Tibial artery (tissue), 4 donors: ENCODE measurements around the gene RBL1.
"Not testable (repeated sequence)": the region's sequence is repeated elsewhere in the genome, so short reads cannot be mapped to it uniquely, and the experiment has no call there.

Source experiments
- DNase-seq, 2 donors: peaks; one replicate each; pipeline ENCODE4 v3.0.0-alpha.2; 2019
- H3K27ac ChIP-seq, 2 donors: fragments of 200-600 bp; sonication (generic) in 1 of 2; 1 replicate in 1 of 2; 2 replicates in 1 of 2; pipeline ENCODE4 v1.5.1; 2018 to 2019; ENCODE audit warnings: mild to moderate bottlenecking in 1 of 2
- H3K27me3 ChIP-seq, 2 donors: fragments of 200-600 bp; sonication (generic) in 1 of 2; one replicate each; pipeline versions ENCODE4 v1.5.1 to v1.6.0; 2016 to 2019
- H3K36me3 ChIP-seq, 3 donors: fragments of 200-600 bp; sonication (generic) in 2 of 3; one replicate each; pipeline ENCODE4 v1.5.1; 2016 to 2019; ENCODE audit warnings: mild to moderate bottlenecking in 2 of 3
- H3K4me1 ChIP-seq, 4 donors: fragments of 200-600 bp; sonication (generic) in 2 of 4; 1 replicate in 3 of 4; 2 replicates in 1 of 4; pipeline ENCODE4 v1.5.1; 2016 to 2019
- H3K4me3 ChIP-seq, 2 donors: fragments of 200-600 bp; sonication (generic) in 1 of 2; 1 replicate in 1 of 2; 2 replicates in 1 of 2; pipeline ENCODE4 v1.5.1; 2018 to 2019; ENCODE audit warnings: mild to moderate bottlenecking in 2 of 2
- H3K9me3 ChIP-seq, 3 donors: fragments of 200-600 bp; sonication (generic) in 1 of 3; one replicate each; pipeline ENCODE4 v1.5.1; 2016 to 2019
- CTCF ChIP-seq, 2 experiments: fragments of 200-600 bp in 1 of 2; fragments of 450-650 bp in 1 of 2; IDR thresholded peaks; one replicate each; pipeline ENCODE4 v1.5.1; 2017 to 2019; ENCODE audit warnings: antibody characterized with exemption in 2 of 2, mild to moderate bottlenecking in 1 of 2, moderate library complexity in 1 of 2
- intact Hi-C: fragments of 100-400 bp; cut with DNase I; formaldehyde crosslinking; loops from one replicate; pipeline ENCODE4 v1.15.0; 2023; ENCODE audit warnings: low total_unique reads

The RBL1 gene

GRCh38 chr20:37072293-37073196 is 23.3 kb downstream of the RBL1 start:
- no peak for DNase-seq
- TF ChIP-seq CTCF (IDR thresholded peaks at IDR 0.05): no peak
- Histone ChIP-seq H3K27me3 (no peaks in the 10 kb centered on the region), H3K4me3 (no peak overlapping the region), H3K9me3 (no peaks in the 10 kb centered on the region), H3K27ac (no peak overlapping the region), H3K4me1 (no peaks in the 10 kb centered on the region), H3K36me3 (peaks cover 0 to 10% (median 0%) of the 10 kb centered on the region in 3 donors)
- intact Hi-C loops: no loop called here

DNA sequence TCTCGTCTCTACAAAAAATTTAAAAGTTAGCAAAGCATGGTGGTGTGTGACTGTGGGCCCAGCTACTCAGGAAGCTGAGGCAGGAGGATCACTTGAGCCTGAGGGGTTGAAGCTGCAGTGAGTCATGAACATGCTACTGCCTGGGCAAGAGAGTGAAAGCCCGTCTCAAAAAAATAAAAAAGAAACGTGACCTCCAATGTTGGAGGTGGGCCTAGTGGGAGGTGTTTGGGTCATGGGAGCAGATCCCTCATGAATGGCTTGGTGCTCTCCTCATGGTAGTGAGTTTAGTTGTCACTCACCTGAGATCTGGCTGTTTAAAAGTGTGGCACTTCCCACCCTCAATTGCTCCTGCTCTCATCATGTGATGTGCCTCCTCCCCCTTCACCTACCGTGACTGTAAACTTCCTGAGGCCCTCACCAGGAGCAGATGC is 24.3 kb downstream of the RBL1 start:
- no peaks in the 10 kb centered on the region for H3K27me3 ChIP-seq
- H3K9me3 ChIP-seq: no peaks in the 10 kb centered on the region
- no peaks in the 10 kb centered on the region for H3K4me1 ChIP-seq
- intact Hi-C loops: no loop called here
- no peak overlapping the region for H3K27ac ChIP-seq
- H3K4me3 ChIP-seq: no peak overlapping the region
- peaks cover 3 to 13% (median 7%) of the 10 kb centered on the region in 3 donors for H3K36me3 ChIP-seq
- DNase-seq: no peak
- no peak for TF ChIP-seq CTCF (IDR thresholded peaks at IDR 0.05)

GRCh38 chr20:37069563-37069962 is 26.2 kb downstream of the RBL1 start:
- H3K36me3 ChIP-seq: peaks cover 8 to 24% (median 20%) of the 10 kb centered on the region in 3 donors
- H3K27me3 ChIP-seq, H3K27ac ChIP-seq, H3K4me3 ChIP-seq, intact Hi-C loops, H3K4me1 ChIP-seq, H3K9me3 ChIP-seq, DNase-seq: not testable (repeated sequence)

- Histone ChIP-seq H3K9me3 (no peaks in the 10 kb centered on the region), H3K27me3 (no peaks in the 10 kb centered on the region), H3K4me1 (no peaks in the 10 kb centered on the region), H3K27ac (no peak overlapping the region), H3K4me3 (no peak overlapping the region), H3K36me3 (peaks cover 8 to 48% (median 32%) of the 10 kb centered on the region in 3 donors)
- no peak for DNase-seq
- intact Hi-C loops: no loop called here
- no peak for TF ChIP-seq CTCF (IDR thresholded peaks at IDR 0.05)
These were observed 29.6 kb downstream of the RBL1 start for GRCh38 chr20:37066168-37066567.

- no peak for DNase-seq
- intact Hi-C loops: no loop called here
- H3K9me3 ChIP-seq: no peaks in the 10 kb centered on the region
- no peak overlapping the region for H3K4me3 ChIP-seq
- no peak for TF ChIP-seq CTCF (IDR thresholded peaks at IDR 0.05)
- no peaks in the 10 kb centered on the region for H3K27me3 ChIP-seq
- H3K4me1 ChIP-seq: no peaks in the 10 kb centered on the region
- H3K36me3 ChIP-seq: peaks cover 26 to 76% (median 35%) of the 10 kb centered on the region in 3 donors
- no peak overlapping the region for H3K27ac ChIP-seq
These were observed 40.5 kb downstream of the RBL1 start for GRCh38 chr20:37055276-37055675.

- DNase-seq: no peak
- no peaks in the 10 kb centered on the region for H3K4me1 ChIP-seq
- intact Hi-C loops: no loop called here
- H3K27ac ChIP-seq: no peak overlapping the region
- no peak for TF ChIP-seq CTCF (IDR thresholded peaks at IDR 0.05)
- no peaks in the 10 kb centered on the region for H3K9me3 ChIP-seq
- H3K36me3 ChIP-seq: peaks cover 16 to 68% (median 34%) of the 10 kb centered on the region in 3 donors
- H3K27me3 ChIP-seq: no peaks in the 10 kb centered on the region
- no peak overlapping the region for H3K4me3 ChIP-seq
These were observed 42.4 kb downstream of the RBL1 start for GRCh38 chr20:37053230-37053950.
